ENCODE measurements around the gene RPS6KC1.
"Not testable (repeated sequence)": the region's sequence is repeated elsewhere in the genome, so short reads cannot be mapped to it uniquely, and the experiment has no call there.

The RPS6KC1 gene

DNA sequence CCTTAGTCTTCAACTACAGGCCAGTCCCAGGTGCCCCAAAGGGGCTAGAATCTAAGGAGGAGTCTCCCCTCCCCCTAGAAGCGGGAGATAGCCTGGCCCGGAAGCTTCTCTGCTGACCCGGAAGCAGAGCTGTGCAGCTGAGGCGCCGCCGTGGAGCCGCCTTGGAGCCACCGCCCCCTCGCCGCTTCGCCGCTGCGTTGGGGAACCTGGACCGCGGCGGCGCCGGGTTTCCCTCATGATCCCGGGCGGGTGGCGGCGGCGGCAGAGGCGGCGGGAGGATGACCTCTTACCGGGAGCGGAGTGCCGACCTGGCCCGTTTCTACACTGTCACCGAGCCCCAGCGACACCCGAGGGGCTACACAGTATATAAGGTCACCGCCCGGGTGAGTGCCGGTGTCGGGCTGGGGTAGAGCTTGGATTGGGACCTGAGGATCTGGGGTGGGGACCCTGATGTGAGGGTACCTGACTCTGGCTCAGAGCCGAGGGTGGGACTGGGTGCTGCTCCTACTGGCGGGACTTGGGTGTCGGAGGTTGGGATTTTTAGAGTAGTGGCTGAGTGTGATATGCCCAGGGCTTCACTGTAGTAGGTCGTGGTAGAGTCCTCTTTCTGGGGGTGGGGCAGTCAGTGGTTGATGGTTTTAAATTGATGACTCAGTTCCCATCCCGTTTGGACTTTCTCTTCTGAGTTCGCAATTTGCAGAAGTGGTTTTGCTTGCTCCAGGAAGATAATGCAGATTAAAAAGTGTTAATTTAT is at the start of gene RPS6KC1:
Gene RPS6KC1, plus strand, starts transcription at position 115 of the 754 bp plus-strand sequence. Its CDS starts 164 bp downstream, at position 279.
- DNase-seq (ENCODE audit: low read depth): peak; percentile 41

DNA sequence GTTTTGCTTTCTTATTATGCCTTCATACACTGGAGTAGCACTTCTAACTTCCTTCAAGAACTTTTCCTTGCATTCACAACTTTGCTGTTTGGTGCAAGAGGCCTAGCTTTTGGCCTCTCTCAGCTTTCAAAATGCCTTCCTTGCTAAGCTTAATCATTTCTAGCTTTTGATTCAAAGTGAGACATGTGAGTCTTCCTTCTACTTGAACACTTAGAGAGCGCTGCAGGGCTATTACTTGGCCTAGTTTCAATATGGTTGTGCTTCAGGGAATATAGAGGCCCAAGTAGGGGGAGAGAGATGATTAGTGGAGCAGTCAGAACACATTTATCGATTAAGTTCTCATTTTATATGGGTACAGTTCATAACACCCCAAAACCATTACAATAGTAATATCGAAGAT is 47.8 kb upstream of the RPS6KC1 start:
- no peak for DNase-seq (ENCODE audit: low read depth)

DNA sequence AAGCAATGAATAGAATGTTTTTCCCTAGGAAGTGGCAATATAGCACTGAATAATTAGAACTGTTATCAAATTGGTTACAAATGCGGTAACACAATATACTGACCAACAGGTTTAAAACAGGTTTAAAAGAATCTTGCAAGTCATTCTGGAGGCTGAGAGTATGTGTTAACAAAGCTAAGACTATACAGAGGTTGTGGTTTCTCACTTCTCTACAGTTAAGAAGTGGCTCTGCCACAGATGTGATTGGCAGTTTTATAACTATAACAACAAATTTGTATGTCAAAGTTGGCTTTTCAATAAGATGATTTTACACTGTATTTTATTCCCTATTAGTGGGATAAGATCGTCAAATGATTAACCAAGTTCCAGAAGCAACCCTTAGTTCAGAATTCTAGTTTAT is 42.5 kb upstream of the RPS6KC1 start:
- DNase-seq (ENCODE audit: low read depth): no peak

DNA sequence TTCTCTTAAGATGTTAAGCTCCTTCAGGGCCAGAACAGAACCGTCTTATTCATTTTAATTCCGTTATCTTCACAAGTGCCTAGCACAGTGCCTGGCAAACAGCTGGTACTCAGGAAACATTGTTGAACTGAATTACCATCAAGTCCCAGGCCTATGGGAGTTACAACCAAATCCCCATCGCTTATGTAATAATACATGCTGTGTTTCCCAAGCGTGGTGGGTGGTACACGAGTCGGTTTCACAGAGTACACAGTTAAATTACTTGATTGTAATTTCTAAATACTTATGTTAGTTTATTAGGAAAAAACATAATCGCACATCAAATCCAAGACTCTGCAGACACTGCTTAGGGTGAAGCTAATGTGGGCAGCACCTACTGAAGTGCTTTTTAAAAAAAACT is 36.4 kb upstream of the RPS6KC1 start:
- DNase-seq (ENCODE audit: low read depth): no peak

GRCh38 chr1:213015099-213016050 is 35.7 kb upstream of the RPS6KC1 start, which contains the start of gene ANGEL2:
ANGEL2 (minus strand) TSS chr1:213015867; CDS start chr1:213015671, 196 bp downstream.
- peak; percentile 94 for DNase-seq (ENCODE audit: low read depth)

DNA sequence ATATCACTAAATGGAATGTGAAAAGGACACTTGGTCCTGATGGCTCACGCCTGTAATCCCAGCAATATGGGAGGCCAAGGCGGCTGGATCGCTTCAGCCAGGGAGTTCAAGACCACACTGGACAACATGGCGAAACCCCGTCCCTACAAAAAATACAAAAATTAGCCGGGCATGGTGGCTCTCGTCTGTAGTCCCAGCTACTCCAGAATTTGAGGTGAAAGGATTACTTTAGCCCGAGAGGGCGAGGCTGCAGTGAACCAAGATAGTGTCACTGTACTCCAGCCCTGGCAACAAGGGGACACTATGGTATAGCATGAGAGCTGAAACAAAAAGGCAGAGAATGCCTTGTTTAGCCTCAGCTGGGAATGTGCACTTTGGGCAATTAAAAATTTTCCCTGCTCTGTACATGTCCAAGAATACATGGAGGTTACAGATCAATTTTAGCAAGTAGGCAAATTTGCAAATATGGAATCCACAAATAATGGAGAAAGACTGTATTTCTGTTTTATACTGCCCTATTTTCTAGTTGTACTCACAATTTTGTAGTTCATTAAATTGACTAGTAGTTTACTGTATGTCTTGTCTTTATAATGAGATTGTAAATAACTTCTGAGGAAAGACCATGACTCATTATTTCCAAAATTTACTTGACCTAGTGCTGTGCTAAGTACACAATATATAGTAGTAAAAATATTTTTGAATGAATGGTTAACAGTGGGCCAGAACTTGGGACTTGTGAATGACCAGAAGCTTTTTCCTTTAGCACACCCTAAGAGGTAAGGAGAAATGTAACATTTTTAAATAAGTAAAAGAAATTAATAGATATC is 33.4 kb upstream of the RPS6KC1 start:
- DNase-seq (ENCODE audit: low read depth): no peak

GRCh38 chr1:213019450-213019849 is 31.6 kb upstream of the RPS6KC1 start:
- DNase-seq (ENCODE audit: low read depth): no peak

DNA sequence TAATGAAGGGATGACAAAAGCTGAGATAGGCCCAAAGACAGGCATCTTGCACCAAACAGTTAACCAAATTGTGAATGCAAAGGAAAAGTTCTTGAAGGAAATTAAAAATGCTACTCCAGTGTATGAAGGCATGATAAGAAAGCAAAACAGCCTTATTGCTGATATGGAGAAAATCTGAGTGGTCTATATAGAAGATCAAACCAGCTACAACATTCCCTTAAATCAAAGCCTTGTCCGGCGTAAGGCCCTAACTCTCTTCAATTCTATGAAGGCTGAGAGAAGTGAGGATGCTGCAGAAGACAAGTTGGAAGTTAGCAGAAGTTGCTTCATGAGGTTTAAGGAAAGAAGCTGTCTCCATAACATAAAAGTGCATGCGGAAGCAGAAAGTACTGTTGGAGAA is 31.0 kb upstream of the RPS6KC1 start:
- DNase-seq (ENCODE audit: low read depth): no peak

- not testable (repeated sequence) for DNase-seq (ENCODE audit: low read depth)
These were observed 24.0 kb upstream of the RPS6KC1 start for GRCh38 chr1:213027024-213027423.

DNA sequence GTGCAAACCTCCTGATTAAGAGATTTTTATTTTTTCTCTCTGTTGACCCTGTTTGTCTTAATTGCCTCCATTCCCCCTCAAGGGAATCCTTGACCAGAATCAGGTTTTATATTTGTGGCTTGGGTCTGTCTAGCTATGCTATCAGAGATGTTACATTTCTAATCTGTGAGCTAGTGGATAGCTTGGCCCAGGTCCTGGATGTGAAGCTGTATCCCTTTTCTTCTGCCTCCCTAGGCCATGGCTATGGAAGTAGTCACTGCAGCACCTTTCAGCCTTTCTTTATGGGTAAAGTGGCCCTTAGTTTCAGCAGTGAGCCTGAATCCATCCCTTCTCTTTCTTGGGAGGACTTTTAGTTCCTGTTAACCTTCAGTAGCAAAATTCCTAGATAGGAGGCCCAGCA is 18.4 kb upstream of the RPS6KC1 start:
- DNase-seq (ENCODE audit: low read depth): no peak

DNA sequence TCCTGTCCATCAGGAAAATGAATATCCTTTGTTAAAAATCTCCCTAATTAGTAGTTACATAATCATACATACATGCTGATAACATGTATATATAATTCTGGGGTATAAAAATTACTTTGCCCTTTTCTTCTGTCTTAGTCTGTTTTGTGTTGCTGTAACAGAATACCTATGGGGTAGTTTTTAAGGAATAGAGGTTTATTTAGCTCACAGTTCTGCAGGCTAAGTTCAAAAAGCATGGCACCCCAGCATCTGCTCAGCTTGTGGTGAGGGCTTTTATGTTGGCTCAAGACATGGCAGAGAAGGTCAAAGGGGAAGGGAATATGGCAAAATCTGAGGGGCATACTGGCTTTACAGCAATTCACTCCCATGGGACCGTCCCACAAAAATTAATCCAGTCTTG is 16.3 kb upstream of the RPS6KC1 start:
- DNase-seq (ENCODE audit: low read depth): no peak

DNA sequence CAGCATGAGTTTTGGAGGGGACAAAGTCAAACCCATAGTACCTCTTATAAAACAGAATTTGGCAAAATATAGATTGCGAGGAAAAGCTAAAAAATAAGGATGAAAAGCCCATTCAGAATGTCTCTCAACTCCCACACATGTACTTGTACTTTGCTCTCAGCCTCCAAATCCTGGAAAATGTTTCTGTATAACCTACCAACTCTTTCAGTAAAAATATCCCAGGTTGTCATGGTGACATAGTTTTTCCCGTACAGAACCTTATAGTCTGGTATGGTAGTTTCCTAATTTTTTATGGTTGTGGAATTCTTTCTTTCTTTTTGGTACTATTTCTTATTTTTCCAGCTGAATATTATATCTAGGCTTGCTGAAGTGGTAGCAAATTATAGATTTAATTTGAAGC is 15.5 kb upstream of the RPS6KC1 start:
- no peak for DNase-seq (ENCODE audit: low read depth)

DNA sequence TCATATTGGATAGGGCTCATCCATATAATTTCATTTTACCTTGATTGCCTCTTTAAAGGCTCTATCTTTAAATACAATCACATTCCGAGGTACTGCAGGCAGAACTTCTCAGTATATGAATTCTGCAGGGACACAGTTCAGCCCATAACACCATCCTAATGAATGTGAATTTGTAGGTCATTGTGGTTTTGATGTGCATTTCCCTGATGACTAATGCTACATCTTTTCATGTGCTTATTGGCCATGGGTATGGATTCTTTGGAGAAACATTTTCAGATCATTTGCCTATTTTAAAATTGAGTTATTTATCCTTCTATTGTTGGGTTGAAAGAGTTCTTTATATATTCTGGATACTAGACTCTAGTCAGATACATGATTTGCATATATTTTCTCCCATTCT is 9.6 kb upstream of the RPS6KC1 start:
- DNase-seq (ENCODE audit: low read depth): peak; percentile 68

GRCh38 chr1:213045321-213046226 is 5.5 kb upstream of the RPS6KC1 start:
- not testable (repeated sequence) for DNase-seq (ENCODE audit: low read depth)

DNA sequence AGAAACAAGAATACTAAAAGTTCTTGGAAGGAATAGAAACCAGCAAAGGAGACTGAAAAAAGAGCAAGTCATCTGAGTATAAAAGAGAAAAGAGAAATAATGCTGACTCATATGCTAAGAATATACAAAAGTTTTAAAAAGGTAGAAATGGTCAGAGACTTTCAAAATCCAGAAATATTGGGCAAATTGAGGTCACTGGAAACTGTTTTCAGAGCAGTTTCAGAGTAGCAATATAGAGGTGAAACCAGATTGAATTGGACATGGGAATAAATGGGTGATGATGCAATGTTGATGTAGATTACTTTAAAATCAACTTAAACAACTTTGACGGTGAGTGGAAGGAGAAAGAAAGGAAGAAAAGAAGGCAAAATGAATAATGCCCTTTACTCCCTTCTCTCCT is 1.8 kb upstream of the RPS6KC1 start:
- DNase-seq (ENCODE audit: low read depth): no peak

GRCh38 chr1:213050745-213051126 is 305 bp upstream of the RPS6KC1 start:
- no peak for DNase-seq (ENCODE audit: low read depth)

GRCh38 chr1:213051881-213052202 is 801 bp downstream of the RPS6KC1 start:
- DNase-seq (ENCODE audit: low read depth): no peak

DNA sequence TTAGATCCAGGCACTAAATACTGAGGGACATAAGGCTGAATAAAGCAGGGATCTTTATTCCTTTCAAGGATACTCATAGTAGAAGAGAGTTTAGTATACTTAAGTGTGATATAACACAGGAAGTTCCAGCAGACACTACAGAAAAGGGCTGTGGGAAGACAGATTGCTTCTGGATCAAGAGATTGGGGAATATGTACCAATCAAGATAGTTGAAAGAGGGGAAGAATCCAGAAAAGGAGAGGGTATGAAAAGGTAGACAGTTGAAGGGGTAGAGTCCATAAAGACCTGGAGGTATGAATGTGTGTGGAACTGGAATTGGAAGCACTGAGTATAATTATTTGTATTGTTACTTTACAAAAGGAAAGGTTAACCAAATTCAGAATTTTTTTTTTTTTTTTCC is 2.4 kb downstream of the RPS6KC1 start:
- no peak for DNase-seq (ENCODE audit: low read depth)

DNA sequence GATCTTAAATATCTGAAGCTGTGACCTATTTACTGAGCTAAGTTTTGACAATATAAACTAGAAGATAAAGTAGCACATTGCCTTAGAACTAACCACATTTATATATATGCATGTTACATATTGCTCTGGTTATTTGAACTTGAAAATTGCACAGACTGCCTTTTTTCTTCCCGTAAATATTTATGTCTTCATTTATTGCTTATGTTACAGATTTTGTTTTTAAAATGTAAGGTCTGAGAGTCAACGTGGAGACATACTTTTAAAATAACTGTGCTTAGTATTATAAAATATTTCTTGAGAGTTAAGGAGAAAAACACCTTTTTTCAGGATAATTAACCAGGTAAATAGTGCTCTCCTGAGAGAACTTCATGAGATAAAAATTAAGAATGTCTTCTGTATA is 3.1 kb downstream of the RPS6KC1 start:
- no peak for DNase-seq (ENCODE audit: low read depth)

GRCh38 chr1:213054733-213055591 is 3.9 kb downstream of the RPS6KC1 start:
- no peak for DNase-seq (ENCODE audit: low read depth)

All from non-pigmented ciliary epithelial cell (primary cell).